HUES6 (cell line): ENCODE data around the gene HRAS.
A peak's percentile ranks its signal among the peaks of the same experiment; 100 is the strongest.

Experiments used
- H3K27ac ChIP-seq: 2 replicates; pipeline ENCODE4 v1.7.0; 2013; ENCODE audit warnings: low read depth, mild to moderate bottlenecking, low read length, inconsistent platforms
- H3K27me3 ChIP-seq: 2 replicates; pipeline ENCODE4 v1.6.1; 2013; ENCODE audit warnings: low read length; ENCODE audit not compliant: control insufficient read depth, insufficient read depth
- H3K36me3 ChIP-seq: 2 replicates; pipeline ENCODE4 v1.6.1; 2013; ENCODE audit warnings: low read length; ENCODE audit not compliant: control insufficient read depth, insufficient read depth
- H3K4me1 ChIP-seq: 2 replicates; pipeline ENCODE4 v1.6.1; 2013; ENCODE audit warnings: low read length; ENCODE audit not compliant: control insufficient read depth, insufficient read depth
- H3K4me3 ChIP-seq: 2 replicates; pipeline ENCODE4 v1.5.1; 2013; ENCODE audit warnings: low read depth, low read length
- H3K9ac ChIP-seq: one replicate; pipeline ENCODE4 v1.6.1; 2013; ENCODE audit warnings: mild to moderate bottlenecking, low read length
- H3K9me3 ChIP-seq: 2 replicates; pipeline ENCODE4 v1.6.1; 2013; ENCODE audit warnings: low read depth, low read length; ENCODE audit not compliant: control insufficient read depth, insufficient read depth

The HRAS gene

GRCh38 chr11:557328-558132 is 22.2 kb upstream of the HRAS start:
- H3K9me3 ChIP-seq, result no peaks in the 10 kb centered on the region
- H3K4me1 ChIP-seq, result peaks cover 21% of the 10 kb centered on the region
- peaks cover 44% of the 10 kb centered on the region for H3K27me3 ChIP-seq
- no peaks in the 10 kb centered on the region for H3K36me3 ChIP-seq
- no peak overlapping the region for H3K9ac ChIP-seq
- H3K27ac ChIP-seq, result no peak overlapping the region
- H3K4me3 ChIP-seq, result no peak overlapping the region

- Histone ChIP-seq H3K4me1 (peaks cover 17% of the 10 kb centered on the region), H3K4me3 (peak overlapping the region; percentile 81), H3K9ac (no peak overlapping the region), H3K9me3 (no peaks in the 10 kb centered on the region), H3K27me3 (peaks cover 43% of the 10 kb centered on the region), H3K27ac (no peak overlapping the region), H3K36me3 (no peaks in the 10 kb centered on the region)
Observed at GRCh38 chr11:556662-557256, 21.4 kb upstream of the HRAS start.

DNA sequence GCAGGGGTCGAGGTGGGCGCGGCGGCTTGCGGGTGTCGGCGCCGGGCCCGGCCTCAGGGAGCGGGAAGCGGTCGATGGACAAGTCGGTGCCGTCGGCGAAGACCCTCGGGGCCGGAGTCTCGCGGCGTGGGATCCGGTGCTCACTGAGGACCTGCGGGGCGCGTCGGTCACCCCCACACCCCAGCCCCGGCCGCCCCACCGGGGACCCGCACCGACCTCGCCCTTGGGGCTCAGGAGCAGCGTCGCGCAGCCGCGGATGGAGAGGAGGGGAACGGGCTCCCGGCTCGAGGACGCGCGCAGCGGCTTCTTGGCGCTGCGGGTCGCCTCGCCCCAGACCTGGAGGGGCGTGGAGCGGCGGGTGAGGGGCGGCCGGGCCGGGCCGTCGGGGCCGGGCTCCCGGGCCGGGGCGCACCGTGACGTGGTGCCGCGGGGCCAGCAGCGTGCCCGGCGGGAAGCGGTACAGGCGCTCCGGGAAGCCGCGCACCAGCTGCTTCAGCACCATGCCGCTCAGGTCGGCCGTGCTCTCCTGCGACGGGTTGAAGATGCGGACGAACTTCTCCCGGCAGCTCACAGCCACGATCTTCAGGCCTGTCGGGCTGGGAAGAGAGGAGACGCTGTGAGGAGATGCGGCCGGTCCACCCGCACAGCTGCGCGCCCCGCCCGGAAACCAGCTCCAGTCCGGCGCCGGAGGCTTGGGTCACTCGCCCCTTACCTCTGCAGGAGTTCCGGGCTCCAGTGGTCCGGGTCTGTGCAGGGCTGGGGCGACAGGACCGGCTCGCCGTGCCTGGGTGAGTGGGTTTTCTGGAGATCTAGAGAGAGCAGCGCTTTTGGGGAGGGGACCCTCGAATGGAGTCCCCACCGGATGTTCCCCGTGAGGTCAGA is 20.6 kb upstream of the HRAS start:
- Histone ChIP-seq H3K27ac (no peak overlapping the region), H3K27me3 (peaks cover 40% of the 10 kb centered on the region), H3K9ac (no peak overlapping the region), H3K4me1 (peaks cover 15% of the 10 kb centered on the region), H3K36me3 (no peaks in the 10 kb centered on the region), H3K9me3 (no peaks in the 10 kb centered on the region), H3K4me3 (peak overlapping the region; percentile 81)

DNA sequence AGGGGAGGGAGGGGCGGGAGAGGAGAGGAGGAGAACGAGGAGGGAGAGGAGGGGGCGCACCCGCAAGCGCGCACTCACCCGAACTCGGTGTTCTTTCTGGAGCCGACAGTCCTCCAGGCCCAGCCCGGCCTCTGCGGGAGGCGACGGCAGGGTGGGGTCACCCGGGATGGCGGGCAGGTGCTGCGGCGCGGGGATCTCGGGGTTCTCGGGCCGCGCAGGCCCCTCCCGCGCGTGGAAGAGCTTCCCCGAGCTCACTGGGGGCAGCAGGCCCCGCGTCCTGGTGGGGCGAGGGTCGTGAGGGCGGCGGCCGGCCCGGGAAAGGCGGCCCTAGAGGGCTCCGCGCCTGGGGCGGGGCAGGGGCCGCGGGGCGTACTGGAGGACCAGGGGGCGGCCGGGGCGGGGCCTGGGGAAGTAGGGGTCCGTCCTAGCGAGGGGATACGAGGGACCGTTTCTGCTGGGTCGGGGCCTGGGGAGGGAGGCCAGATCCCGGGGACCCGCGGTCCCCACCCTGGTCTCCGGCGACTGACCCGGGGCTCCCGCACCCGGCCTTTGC is 19.9 kb upstream of the HRAS start:
- Histone ChIP-seq H3K4me3 (peak overlapping the region; percentile 81), H3K9ac (no peak overlapping the region), H3K4me1 (peaks cover 15% of the 10 kb centered on the region)

GRCh38 chr11:554428-555226 is 19.3 kb upstream of the HRAS start:
- Histone ChIP-seq H3K9ac (no peak overlapping the region), H3K4me1 (peaks cover 10% of the 10 kb centered on the region; the same call in 1 of the 2 replicates), H3K27me3 (peaks cover 40% of the 10 kb centered on the region), H3K27ac (no peak overlapping the region), H3K4me3 (peak overlapping the region; percentile 81), H3K36me3 (no peaks in the 10 kb centered on the region), H3K9me3 (no peaks in the 10 kb centered on the region)

More for the DNA sequence above, 19.9 kb upstream of the HRAS start:
- no peak overlapping the region for H3K27ac ChIP-seq
- H3K9me3 ChIP-seq, result no peaks in the 10 kb centered on the region
- peaks cover 40% of the 10 kb centered on the region for H3K27me3 ChIP-seq
- no peaks in the 10 kb centered on the region for H3K36me3 ChIP-seq

DNA sequence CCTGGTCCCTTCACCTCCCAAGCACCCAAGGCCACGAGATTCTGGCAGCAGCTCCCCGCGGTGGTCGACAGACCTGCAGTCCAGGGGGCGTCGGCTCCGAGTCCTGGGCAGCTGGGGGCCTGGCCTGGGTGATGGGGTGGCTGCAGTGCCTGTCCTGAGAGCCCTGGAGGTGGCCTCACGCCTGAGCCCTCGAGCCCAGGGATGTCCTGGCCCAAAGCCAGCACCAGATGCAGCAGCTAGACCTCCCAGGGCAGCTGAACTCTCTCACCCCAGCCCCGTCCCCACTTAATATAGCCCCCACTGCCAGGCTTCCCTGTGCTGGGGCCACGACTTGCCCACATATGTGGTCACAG is 18.6 kb upstream of the HRAS start:
- Histone ChIP-seq H3K9ac (no peak overlapping the region), H3K4me3 (no peak overlapping the region), H3K27me3 (peaks cover 38% of the 10 kb centered on the region), H3K9me3 (no peaks in the 10 kb centered on the region), H3K27ac (no peak overlapping the region), H3K4me1 (peaks cover 10% of the 10 kb centered on the region; the same call in 1 of the 2 replicates), H3K36me3 (no peaks in the 10 kb centered on the region)

DNA sequence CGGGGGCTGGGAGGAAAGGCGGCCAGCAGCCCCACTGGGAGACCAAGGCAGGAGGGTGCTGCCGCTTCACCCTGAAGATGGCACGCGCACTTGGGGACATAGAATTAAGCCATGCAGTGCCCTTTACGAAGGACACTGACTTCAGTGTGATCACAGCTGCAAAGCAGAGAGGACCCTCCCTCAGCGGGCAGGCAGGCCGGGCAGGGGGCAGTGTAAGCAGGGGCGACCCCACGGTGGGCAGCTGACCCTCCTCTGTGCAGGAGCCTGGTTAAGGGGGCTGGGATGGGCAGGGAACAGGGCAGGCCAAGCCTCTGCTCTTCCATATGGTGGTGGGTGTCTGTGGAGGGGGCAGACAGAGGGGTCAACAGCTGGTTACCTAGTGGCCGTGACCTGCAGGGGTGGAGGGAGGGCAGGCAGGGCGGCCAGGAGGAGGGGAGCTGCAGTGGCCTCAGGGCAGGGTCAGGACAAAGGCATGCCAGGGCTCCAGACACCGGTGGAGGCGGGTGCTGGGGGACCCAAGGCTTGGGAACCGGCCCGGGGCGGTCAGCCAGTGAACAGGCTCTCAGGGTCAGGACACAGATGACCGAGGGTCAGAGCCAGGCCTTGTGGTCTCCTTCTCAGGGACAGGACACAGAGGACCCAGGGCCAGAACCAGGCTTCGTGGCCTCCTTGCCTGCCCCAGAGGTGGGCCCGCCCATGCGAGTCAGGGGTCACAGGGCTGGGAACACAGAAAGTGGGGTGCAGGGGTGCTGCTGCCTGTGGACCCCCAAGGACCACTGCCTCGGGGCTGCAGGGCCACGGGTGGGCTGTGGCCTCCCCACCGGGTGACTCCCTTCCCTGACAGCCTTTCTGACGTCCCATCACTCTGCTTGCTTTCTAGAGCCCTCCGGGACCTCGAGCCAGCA is 18.0 kb upstream of the HRAS start:
- H3K4me1 ChIP-seq, result peaks cover 10% of the 10 kb centered on the region; the same call in 1 of the 2 replicates
- H3K36me3 ChIP-seq, result no peaks in the 10 kb centered on the region
- H3K9ac ChIP-seq, result no peak overlapping the region
- H3K9me3 ChIP-seq, result no peaks in the 10 kb centered on the region
- H3K27me3 ChIP-seq, result peaks cover 32% of the 10 kb centered on the region
- H3K27ac ChIP-seq, result no peak overlapping the region
- H3K4me3 ChIP-seq, result no peak overlapping the region

DNA sequence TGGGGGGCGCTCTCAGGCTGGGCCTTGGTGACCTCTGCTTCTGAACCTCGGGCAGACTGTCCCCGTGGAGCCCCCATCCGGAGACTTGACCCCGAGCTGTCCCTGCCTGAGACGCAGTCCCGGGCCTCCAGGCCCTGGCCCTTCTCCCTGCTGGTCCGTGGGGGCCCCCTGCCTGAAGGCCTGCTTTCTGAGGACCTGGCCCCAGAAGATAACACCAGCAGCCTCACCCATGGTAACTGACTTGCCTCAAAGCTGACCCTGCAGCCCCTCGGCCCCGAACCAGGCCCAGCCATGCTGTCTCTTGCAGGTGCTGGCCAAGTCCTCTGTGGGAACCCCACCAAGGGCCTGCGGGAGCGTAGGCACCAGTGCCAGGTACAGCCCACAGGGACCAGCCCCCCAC is 16.2 kb upstream of the HRAS start:
- H3K27ac ChIP-seq, result no peak overlapping the region
- H3K27me3 ChIP-seq, result peaks cover 15% of the 10 kb centered on the region
- peaks cover 2% of the 10 kb centered on the region; the same call in 1 of the 2 replicates for H3K4me1 ChIP-seq
- H3K9ac ChIP-seq, result no peak overlapping the region
- no peaks in the 10 kb centered on the region for H3K36me3 ChIP-seq
- H3K4me3 ChIP-seq, result no peak overlapping the region
- no peaks in the 10 kb centered on the region for H3K9me3 ChIP-seq

DNA sequence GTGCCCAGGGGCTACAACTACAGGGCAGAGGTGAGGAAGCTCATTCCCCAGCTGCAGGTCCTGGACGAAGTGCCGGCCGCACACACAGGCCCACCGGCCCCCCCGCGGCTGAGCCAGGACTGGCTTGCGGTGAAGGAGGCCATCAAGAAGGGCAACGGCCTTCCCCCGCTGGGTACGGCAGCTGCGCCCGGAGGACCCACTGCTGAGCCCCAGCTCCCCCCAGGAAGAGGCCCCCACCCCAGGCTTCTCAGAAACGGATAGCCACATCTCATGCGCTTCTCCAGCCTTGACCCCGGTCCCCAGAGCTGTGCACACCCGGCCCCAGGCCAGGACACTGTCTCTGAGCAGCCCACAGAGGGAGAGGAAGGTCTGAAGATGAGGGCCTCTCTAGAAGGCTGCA is 15.8 kb upstream of the HRAS start:
- Histone ChIP-seq H3K9ac (no peak overlapping the region), H3K9me3 (no peaks in the 10 kb centered on the region), H3K36me3 (no peaks in the 10 kb centered on the region), H3K27me3 (peaks cover 10% of the 10 kb centered on the region), H3K27ac (no peak overlapping the region), H3K4me1 (no peaks in the 10 kb centered on the region; the same call in 1 of the 2 replicates), H3K4me3 (no peak overlapping the region)
